HepG2 (cell line): ENCODE results near the gene SHISA7. TPM values are rescaled to one million over a fixed set of nuclear protein-coding genes. Genes with fewer than 3 reads are reported as not detected.
A peak's percentile ranks its signal among the peaks of the same experiment; 100 is the strongest.

Experiments used
- ETV6 ChIP-seq: sonication (generic); formaldehyde crosslinking; conservative IDR thresholded peaks from 2 replicates; pipeline ENCODE4 v1.4.0; 2020; ENCODE audit warnings: missing genetic modification reagents
- GTF3A ChIP-seq: sonication (generic); formaldehyde crosslinking; conservative IDR thresholded peaks from 2 replicates; pipeline ENCODE4 v1.4.0; 2020; ENCODE audit warnings: mild to moderate bottlenecking, missing genetic modification reagents
- IKZF1 ChIP-seq: fragments of 450-650 bp; IDR thresholded peaks from 2 replicates; pipeline ENCODE4 v1.7.1; 2016
- JARID2 ChIP-seq: sonication (generic); formaldehyde crosslinking; IDR thresholded peaks from 2 replicates; pipeline ENCODE4 v1.8.1; 2023; ENCODE audit warnings: missing genetic modification reagents, inconsistent platforms; ENCODE audit not compliant: insufficient replicate concordance
- MED13 ChIP-seq: sonication (generic); formaldehyde crosslinking; IDR thresholded peaks from 2 replicates; pipeline ENCODE4 v1.5.0; 2020; ENCODE audit warnings: missing genetic modification reagents
- NR2F2 ChIP-seq: IDR thresholded peaks from 2 replicates; pipeline ENCODE4 v1.6.1; 2012; ENCODE audit warnings: low read depth, inconsistent platforms, borderline replicate concordance
- PAWR ChIP-seq: sonication (generic); formaldehyde crosslinking; IDR thresholded peaks from 2 replicates; pipeline ENCODE4 v1.4.0; 2020; ENCODE audit warnings: missing genetic modification reagents, mild to moderate bottlenecking, borderline replicate concordance
- RNF2 ChIP-seq: fragments of 450-650 bp; conservative IDR thresholded peaks from 2 replicates; pipeline ENCODE4 v1.6.1; 2016; ENCODE audit warnings: low read depth
- SATB2 ChIP-seq: sonication (generic); formaldehyde crosslinking; IDR thresholded peaks from 2 replicates; pipeline ENCODE4 v1.5.0; 2020; ENCODE audit warnings: missing genetic modification reagents
- SNAPC5 ChIP-seq: sonication (generic); formaldehyde crosslinking; IDR thresholded peaks from 2 replicates; pipeline ENCODE4 v1.8.1; 2023; ENCODE audit warnings: mild to moderate bottlenecking, missing genetic modification reagents, borderline replicate concordance
- U2AF2 ChIP-seq: fragments of 200-400 bp; formaldehyde crosslinking; IDR thresholded peaks from 2 replicates; pipeline ENCODE4 v1.6.1; 2017; ENCODE audit warnings: low read depth, mild to moderate bottlenecking, low read length
- XBP1 ChIP-seq: sonication (generic); formaldehyde crosslinking; IDR thresholded peaks from 2 replicates; pipeline ENCODE4 v1.5.0; 2020; ENCODE audit warnings: missing genetic modification reagents
- ZBTB3 ChIP-seq: sonication (generic); formaldehyde crosslinking; IDR thresholded peaks from 2 replicates; pipeline ENCODE4 v1.4.0; 2020; ENCODE audit warnings: low read depth, mild to moderate bottlenecking, moderate library complexity, missing genetic modification reagents, borderline replicate concordance
- ZBTB38 ChIP-seq: sonication (generic); formaldehyde crosslinking; IDR thresholded peaks from 2 replicates; pipeline ENCODE4 v1.5.1; 2020; ENCODE audit warnings: mild to moderate bottlenecking, missing genetic modification reagents
- ZFP36L1 ChIP-seq: sonication (generic); formaldehyde crosslinking; IDR thresholded peaks from 2 replicates; pipeline ENCODE4 v1.8.0; 2022; ENCODE audit warnings: mild to moderate bottlenecking, missing genetic modification reagents, moderate library complexity
- ZFP82 ChIP-seq: sonication (generic); formaldehyde crosslinking; IDR thresholded peaks from 2 replicates; pipeline ENCODE4 v1.5.1; 2020; ENCODE audit warnings: mild to moderate bottlenecking, missing genetic modification reagents, borderline replicate concordance
- ZGPAT ChIP-seq: IDR thresholded peaks from 2 replicates; pipeline ENCODE4 v1.6.1; 2016; ENCODE audit warnings: mild to moderate bottlenecking
- ZNF101 ChIP-seq: sonication (generic); formaldehyde crosslinking; IDR thresholded peaks from 2 replicates; pipeline ENCODE4 v1.4.0; 2020; ENCODE audit warnings: mild to moderate bottlenecking, low read depth, missing genetic modification reagents, borderline replicate concordance
- ZNF160 ChIP-seq: sonication (generic); formaldehyde crosslinking; IDR thresholded peaks from 2 replicates; pipeline ENCODE4 v1.8.0; 2022; ENCODE audit warnings: mild to moderate bottlenecking, inconsistent platforms, missing genetic modification reagents
- ZNF710 ChIP-seq: sonication (generic); formaldehyde crosslinking; IDR thresholded peaks from 2 replicates; pipeline ENCODE4 v1.5.0; 2020; ENCODE audit warnings: mild to moderate bottlenecking, missing genetic modification reagents, borderline replicate concordance
- ZNF800 ChIP-seq: sonication (generic); formaldehyde crosslinking; IDR thresholded peaks from 2 replicates; pipeline ENCODE4 v1.4.0; 2020; ENCODE audit warnings: missing genetic modification reagents
- polyA plus RNA-seq, 8 experiments: library from polyadenylated mRNA; depleted of rRNA in 3 of 8; stranded (reverse) in 7 of 8; unstranded in 1 of 8; fragments of >200 nt; fragmentation: Illumina TruSeq in 4 of 8; extraction: Trizol in 4 of 8; gene quantifications; 2 replicates each; pipeline versions ENCODE4 v1.2.1 to v1.2.3, GENCODE V29; 2011 to 2016; ENCODE audit warnings: low read depth in 4 of 8, missing spikeins in 1 of 8, mixed read lengths in 1 of 8; ENCODE audit not compliant: insufficient read depth in 1 of 8
- total RNA-seq, 5 experiments: library from RNA; depleted of rRNA; stranded (reverse); fragments of >200 nt; fragmentation: Illumina TruSeq; extraction: Trizol; gene quantifications; 2 replicates each; pipeline ENCODE4 v1.2.3, GENCODE V29; 2016; ENCODE audit warnings: low read depth in 1 of 5

SHISA7 gene
- total and polyA plus RNA-seq, 2 of the 13 experiments (the other 11 are each of a cell fraction or from before 2014, with no cell fraction given): not detected

- TF ChIP-seq ZFP36L1 (CRISPR knock-in tag) (no peak), SATB2 (CRISPR knock-in tag) (peak; percentile 88; the same call in 1 of the 2 replicates), ZNF101 (CRISPR knock-in tag) (no peak), ETV6 (no peak), MED13 (CRISPR knock-in tag) (no peak), GTF3A (CRISPR knock-in tag) (no peak), JARID2 (peak; percentile 36), IKZF1 (no peak), PAWR (CRISPR knock-in tag) (0 out of 2 replicates have a peak, but pooled peaks have one; percentile 56), XBP1 (no peak), NR2F2 (no peak), U2AF2 (no peak), ZNF710 (CRISPR knock-in tag) (peak; percentile 41; the same call in 1 of the 2 replicates), ZNF800 (no peak), ZNF160 (peak; percentile 76; the same call in 1 of the 2 replicates), ZBTB3 (CRISPR knock-in tag) (no peak), SNAPC5 (CRISPR knock-in tag) (no peak), ZGPAT (CRISPR knock-in tag) (peak; percentile 63; the same call in 1 of the 2 replicates), ZBTB38 (CRISPR knock-in tag) (peak; percentile 90), ZFP82 (no peak; the same call in 1 of the 2 replicates), RNF2 (peak; percentile 95)
Measured at GRCh38 chr19:55476100-55476775, 33.1 kb upstream of the SHISA7 start, which contains the start of gene ZNF628 (continued).
